ENCODE data around the gene LBH. TPM values are rescaled to one million over a fixed set of nuclear protein-coding genes. Genes with fewer than 3 reads are reported as not detected.

LBH gene
- polyA plus RNA-seq (ENCODE audit: insufficient read length): 28.6 TPM

DNA sequence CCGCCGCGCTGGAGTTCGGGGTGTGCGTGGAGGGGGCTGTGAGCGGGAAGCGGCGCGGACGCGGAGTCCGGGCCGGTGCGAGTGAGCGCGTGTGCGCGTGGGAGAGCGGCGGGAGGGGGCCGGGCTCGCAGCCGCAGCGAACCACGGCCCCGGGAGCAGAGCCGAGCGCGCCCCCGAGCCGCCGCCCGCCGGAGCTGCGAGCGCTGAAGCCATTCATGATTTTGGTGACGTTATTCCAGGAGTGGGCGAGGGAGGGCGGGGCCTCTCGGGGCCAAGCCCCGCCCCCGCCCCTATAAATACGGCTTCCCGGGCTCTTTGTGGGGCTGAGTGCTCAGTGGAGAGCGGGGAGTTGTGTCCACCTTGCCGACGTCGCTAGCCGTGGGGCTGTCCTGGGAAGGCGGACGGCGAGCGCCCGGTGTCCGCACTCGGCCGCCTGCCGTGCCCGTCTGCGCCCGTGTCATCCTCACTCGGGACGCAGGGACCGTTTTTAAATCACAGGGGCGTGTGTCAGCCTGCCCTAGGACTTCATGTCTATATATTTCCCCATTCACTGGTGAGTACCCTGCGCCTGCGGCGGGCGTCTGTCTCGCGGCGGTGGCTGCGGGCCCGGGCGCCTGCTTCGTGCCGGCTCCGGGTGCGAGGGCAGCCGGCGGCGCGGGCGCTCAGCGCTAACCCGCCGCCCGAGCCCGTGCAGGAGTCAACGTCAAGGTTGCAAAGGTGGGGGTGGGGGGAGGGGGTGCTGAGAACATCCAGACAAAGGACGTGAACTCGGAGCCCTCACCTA lies at the start of gene LBH:
TSS of gene LBH (plus strand) at position 323 of the 784 bp plus-strand sequence. CDS start at position 528, 205 bp downstream.
- peak; percentile 92 for DNase-seq

DNA sequence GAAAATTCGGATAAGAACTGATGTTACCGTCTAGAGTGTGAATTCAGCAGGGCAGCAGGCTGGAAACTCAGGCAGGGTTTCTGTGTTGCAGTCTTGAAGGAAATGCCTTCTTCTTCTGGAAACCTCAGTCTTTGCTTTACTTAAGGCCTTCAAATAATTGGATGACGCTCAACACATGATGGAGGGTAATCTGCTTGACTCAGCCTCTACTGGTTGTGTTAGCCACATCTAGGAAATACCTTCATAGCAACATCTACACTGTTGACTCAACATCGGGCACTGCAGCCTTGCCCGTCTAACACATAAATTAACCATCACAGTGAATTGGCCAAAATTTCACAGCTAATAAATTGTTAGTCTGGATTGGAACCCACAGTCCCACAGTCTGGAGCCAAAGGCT lies 47.3 kb upstream of the LBH start:
- no peak for DNase-seq

DNA sequence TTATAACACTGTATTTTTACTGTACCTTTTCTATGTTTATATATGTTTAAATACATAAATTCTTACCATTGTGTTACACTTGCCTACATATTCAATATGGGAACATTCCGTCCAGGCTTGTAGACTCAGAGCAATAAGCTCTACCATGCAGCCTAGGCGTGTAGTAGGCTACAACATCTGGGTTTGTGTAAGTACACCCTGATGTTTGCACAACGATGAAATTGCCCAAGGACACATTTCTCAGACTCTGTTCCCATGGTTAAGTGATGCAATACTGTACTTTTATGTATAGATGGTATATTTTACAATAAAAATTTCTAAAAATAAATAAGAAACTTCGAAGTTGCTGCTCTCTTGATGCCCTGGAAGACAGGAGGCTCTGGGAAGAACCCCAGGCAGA lies 46.2 kb upstream of the LBH start:
- no peak for DNase-seq

DNA sequence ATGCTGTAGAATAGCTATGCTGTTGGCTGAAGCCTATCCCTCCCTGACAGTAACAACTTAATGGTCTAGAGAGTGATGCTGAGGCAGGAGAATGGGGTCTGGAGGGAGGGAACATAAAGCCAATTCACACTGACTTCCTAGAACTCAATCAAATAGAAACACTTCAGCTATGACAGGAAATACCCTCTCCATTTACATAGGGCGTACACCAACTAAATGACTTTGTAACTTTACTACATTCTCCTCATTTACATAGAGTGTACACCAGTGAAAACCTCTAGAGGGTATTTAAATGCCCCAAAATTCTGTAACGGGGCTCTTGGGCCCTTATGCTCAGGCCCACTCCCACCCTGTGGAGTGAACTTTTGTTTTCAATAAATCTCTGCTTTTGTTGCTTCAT lies 43.0 kb upstream of the LBH start:
- no peak for DNase-seq

DNA sequence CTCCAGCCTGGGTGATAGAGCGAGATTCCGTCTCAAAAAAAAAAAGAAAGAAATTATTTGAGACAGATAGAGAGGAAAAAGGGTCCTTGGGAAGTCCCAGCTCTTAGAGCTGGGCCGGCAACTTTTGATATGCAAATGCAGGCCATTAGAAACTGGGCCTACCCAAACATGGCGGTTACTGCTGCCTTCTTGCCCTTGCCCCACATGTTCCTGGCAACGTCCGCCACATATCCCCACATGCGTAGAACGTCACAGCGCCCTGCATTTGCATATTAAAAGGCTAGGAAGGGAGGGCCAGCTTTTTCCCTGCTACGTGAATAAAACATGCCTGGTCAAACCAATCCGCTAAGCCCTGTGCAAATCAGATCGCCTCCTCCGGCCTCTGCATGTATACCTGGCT lies 40.7 kb upstream of the LBH start:
- no peak for DNase-seq

DNA sequence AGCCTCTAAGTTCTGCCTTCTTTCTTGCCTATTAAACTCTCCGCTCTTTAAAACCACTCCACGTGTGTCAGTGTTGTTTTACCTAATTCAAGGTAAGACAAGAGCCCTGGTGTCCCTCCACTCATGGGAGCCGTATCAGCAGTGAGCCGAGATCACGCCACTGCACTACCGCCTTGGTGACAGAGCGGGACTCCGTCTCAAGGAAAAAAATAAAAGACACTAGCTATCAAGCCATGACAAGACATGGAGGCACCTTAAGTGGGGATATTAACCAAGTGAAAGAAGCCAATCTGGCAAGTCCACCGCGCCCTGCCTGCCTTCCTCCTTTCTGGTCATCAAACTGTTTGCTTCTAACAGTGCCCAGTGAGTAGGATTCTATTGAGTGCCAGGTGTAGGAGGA lies 40.2 kb upstream of the LBH start:
- DNase-seq: no peak

DNA sequence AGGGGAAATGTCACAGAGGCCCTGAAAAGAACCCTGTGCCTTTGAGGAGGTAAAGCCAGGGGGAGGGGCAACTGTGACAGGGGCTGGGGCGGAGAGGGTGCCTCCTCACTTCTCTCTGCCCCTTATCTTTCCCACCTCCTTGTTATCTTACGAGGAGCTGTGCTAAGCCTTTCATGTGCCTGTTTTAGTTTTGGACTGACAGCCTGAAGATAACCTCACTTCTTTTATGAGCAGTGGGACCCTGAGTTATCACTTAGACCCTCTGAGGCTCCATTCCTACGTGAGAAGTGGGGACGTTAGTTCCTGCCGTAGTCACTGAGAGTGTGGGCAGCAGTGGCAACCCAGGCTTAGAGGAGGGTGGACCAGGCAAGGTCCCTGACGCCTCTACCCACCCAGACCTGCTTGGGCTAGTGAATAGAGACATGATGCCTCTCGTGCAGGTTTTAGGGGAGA lies 39.5 kb upstream of the LBH start:
- DNase-seq: no peak

DNA sequence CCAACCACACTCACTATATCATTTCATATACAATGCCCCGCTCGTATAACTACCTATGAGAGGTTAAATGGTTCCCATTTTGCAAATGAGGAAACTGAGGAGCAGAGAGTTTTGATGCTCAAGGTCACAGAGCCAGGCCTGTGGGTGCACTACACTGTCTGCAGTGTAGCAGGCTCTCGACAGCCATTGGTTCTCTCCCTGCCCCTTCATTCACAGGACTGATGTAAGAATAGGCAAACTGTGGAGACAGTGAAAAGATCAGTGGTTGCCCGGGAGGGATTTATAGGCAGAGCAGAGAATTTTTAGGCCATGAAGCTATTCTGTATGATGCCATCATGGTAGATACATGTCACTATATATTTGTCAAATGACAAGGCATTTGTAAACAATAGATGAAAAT lies 39.0 kb upstream of the LBH start:
- no peak for DNase-seq

DNA sequence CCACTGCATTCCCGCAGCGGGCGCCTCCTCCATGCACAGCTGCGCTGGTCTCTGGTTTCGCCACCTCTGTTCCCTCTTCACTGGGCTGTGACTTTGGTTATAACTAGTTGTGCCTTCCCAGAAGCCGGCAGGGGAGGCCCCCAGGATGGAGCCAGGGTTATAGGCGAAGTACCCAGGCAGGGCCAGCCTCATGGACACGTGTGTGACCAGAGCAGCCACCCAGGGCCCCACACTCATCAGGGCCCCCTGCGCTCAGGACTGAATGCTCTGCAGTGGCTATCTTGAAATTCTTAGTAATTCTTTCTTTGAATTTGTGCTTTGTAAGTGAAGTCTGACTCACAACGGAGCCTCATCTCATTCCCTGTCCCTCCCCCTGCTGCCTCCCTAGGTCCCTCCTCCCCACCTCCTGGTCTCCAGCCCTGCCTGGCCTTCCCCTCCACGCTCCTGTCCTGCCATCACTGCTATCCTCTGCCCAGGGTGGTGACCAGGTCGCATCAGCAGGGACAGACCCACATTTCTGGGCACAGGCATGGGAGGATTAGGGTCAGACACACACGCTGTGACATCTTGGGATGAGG lies 38.1 kb upstream of the LBH start:
- no peak for DNase-seq

DNA sequence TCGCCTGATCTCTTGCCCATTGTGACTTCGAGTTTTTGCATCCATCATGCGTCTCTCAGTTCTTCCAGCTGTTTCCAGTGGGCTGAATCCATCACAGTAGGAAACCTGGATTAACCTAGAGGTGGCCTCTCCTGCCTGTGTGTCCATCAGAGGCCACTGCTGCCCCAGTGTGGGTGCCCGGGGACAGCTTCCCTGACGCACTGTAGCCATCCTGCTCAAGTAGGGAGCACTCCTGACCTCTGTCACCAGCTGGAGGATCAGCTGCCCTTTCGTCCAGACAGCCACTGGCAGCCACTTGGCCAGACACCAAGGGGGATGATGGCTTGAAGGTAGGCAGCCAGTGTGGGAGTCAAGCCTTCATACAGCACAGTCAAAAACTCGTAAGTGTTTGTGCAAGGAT lies 36.9 kb upstream of the LBH start:
- DNase-seq: no peak

DNA sequence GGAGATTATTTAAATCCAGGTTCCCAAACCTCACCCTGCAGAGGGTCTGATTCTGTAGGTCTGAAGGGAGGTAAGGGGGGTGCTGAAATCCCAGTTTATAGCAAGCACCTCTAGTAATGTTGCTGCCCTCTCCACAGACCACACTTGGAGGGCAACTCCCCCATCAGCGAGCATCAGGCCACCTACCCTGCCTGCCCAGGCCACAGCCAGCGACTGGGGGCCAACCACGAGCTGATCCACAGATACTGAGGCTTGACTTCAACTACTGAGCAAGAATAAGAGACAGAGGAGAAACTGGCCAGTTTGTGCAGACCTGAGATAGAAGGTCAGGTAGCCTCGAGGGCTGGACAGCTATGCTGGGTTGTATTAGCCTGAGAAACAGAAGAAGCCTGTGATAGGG lies 36.3 kb upstream of the LBH start:
- DNase-seq: no peak

DNA sequence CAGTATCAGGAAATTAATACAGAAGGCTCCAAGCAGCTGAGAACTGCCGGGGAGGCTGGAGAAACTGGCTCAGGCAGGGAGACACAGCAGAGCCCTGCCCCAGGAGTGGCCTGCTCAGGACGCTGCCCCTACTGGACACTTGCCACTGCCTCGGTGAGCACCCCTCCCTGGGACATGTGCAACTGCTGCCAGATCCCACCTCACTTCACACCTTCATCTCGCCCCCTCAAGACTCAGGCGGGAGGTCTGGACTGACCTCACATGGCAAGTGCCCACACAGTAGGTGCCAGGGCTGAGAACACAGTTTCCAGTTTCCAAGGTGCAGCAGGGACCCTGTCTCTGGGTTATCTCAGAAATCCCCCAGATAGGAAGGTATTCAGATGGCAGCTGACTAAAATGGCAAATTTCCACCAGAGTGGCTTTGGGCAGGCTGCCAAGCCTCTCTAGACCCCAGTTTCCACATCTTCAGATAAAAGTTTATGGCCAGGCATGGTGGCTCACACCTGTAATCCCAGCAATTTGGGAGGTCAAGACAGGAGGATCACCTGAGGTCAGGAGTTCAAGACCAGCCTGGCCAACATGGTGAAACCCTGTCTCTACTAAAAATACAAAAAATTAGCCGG lies 33.7 kb upstream of the LBH start:
- no peak for DNase-seq

DNA sequence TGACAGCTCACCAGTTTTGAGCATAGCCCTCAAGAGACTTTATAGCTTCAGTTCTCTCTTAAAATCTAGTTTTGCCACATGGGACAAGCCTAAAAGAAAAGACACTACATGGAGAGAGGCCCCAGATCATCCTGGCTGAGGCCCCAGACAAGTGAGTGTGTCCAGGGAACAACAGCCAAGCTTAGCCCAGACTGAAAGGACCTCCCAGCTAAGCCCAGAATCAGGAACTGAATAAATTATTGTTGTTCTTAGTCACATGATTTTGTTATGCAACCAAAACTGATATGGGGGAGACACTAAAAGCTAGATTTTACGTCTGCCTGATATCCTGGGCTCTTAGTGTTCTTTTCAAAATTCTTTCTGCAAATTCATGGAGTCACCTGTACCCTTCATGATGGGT lies 29.3 kb upstream of the LBH start:
- peak; percentile 34 for DNase-seq

DNA sequence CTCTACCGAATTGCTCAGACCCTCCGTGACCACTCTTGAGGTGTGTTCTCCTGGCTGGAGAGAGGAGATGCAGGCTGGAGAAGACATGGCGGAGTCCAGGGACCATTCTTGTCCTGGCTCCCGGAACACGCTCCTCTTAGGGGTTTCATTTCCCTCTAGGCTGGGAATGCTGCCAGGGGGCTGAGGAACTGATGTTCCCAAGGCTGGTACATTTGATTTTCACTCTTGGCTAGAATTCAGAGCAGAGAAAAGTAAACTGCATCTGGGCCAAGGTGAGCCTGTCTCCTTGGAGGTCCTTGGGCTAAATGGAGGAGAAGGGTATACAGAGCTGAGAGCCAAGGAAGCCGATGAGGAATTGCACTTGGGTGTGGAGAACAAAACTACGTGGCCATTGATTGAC lies 28.2 kb upstream of the LBH start:
- no peak for DNase-seq

DNA sequence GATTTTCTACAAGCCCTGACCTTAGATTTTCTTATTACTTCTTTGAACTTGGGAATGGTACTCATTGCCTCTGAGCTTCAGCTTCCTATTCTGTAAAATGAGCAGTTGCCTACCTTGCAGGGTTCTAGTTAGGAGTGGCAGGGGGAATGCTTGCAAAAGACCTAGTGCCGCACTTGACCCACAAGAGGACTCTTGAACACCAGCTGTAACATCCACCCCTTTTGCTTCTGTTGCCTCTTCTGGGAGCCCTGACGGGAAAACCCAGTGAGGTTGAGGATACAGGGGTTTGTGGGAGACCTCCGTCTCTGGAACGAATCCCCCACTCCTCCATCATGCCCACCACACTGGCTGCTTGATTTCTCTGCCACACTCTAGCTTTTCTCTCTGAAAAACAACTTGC lies 27.1 kb upstream of the LBH start:
- no peak for DNase-seq

DNA sequence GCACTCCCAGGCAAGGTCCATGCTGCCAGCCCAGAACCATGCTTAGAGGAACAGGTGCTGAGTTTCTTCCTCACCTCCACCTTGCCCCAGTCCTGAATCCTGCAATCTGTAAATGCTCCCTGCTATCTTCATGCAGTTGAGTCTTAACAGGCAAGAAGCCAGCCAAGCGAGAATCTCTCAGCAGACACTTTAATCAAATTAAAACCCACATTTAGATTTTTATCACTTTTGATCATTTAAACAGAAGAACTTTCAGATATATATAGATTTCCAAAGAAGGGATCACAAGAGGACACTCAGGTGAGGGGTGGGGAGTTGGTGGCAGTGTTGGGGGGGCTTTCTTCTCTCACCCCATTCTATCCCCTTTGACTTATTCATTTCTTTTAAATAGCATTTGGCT lies 25.9 kb upstream of the LBH start:
- no peak for DNase-seq

DNA sequence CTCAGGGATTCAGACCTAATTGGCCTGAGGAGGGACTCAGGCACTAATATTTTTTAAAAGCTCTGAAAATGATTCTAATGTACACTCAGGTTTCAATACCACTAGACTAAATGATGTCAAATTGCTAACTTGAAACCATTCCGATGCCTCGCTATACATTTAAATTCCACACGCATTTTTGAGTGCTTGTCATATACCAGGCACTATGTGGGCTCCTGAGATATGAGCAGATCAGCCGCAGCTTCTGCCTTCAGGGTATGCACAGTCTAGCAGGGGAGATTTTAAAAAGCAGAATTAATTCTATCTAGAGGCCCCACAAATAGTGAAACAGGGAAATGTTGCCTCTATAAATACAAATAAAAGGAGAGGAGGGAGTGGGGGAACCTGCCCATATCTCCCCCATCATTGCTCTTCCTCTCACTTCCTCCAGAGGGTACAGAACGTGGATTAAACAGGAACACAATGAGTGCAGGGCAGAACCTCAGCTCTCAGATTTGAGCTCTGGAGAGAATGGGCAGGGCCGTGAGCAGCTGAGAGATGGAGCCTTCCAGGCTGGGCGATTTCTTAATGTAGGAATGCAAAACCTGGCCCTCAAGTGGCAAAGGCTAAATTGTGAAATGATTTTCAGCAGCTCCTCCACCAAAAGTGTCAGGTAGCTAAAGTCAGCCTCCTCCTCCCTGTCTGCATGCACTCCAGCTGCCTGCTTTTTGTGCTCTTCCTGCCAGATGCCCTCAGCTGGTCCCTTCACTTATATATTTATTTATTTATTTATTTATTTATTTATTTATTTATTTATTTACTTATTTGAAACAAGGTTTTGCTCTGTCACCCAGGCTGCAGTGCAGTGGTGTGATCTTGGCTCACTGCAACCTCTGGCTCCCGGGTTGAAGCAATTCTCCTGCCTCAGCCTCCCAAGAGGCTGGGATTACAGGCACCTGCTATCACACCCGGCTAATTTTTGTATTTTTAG lies 24.6 kb upstream of the LBH start:
- DNase-seq: no peak

DNA sequence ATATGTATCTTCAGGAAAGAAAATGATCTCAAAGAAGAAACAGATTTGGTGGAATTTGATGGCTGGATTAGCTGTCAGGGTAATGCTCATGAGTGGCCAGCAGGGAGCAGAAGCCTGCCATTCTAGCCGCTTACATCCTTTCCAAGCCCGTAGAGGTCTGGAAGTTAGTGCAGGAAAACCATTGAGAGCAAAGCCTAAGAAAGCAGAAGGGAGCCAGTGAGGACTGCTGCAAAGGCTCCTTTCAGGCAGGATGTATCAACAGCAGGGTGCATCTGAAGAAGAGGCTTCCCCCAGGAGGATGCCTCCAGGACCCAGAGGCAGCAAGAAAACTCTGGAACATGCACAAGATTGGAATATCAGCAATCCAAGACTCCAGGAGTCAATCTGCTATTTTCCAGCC lies 22.9 kb upstream of the LBH start:
- peak; percentile 63 for DNase-seq

DNA sequence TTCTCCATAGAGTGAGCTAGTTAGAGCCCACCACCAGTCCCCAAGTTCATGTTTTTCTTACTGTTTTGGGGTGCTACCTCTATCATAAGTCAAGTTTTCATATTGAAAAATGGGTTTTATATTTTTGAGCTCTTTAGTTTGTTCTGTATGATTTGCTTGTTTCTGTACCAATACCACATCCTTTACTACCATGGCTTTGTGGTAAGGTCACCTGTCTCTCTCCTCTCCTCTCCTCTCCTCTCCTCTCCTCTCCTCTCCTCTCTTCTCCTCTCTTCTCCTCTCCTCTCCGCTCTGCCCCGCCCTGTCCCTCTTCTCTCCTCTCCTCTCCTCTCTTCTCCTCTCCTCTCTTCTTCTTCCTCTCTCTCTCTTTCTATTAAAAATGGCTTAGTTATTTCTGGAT lies 22.1 kb upstream of the LBH start:
- no peak for DNase-seq

DNA sequence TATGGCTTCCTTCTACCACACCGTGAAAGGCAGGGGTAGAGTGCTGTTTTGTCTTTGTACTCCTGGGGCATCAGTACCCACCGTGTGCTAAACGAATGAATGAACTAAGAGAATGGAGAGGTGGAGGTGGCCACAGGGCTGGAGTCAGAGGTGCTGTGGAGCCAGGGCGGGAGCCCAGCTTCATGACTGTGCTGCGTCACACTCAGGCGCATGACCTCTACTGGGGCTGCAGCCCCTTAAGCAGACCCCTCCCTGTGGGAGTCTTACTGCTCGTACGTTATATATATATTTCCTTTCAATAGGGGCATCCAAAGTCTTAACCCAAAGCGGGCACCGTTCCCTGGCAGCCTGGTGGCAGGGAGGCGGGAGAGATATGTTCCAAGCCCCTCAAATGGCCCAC lies 18.0 kb upstream of the LBH start:
- no peak for DNase-seq

DNA sequence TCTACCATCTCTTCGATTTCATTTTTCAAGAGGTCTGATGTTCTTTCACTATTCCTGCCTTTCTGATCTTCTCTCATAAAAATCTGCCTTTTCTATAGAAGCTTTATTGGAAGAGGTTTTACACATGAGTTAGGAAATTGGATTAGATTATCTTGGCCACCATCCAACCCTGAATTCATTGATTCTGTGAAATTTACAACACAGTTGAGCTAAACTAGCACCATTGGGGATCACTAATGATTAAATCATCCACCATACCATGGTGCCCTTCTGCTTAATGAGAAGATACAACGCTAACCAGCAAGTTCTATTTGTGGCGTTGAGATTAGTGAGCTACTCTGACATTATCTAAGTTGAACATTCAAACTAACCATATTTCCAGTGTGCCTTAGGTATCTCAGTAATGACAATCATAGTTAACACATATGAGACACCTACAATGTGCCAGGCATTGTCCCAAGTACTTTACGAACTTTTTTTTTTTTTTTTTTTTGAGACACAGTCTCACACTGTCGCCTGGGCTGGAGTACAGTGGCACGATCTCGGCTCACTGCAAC lies 17.3 kb upstream of the LBH start:
- no peak for DNase-seq

DNA sequence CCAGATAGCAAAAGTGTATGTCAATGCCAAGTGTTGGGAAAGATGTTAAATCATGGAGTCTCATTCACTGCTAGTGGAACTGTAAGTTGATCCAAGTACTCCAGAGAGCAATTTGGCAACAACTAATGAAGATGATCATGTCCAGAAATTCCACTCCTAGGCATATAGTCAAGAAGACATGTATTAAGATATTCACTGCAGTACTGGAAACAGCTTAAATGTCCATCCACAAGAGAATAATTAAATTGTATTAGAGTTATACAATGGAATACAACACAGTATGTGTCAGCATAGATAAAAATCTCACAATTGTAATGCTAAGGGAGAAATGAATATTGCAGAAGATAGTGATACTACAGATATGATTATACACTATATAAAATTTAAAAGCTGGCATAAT lies 15.2 kb upstream of the LBH start:
- DNase-seq: peak; percentile 60
